Right lobe of liver (tissue), 6 donors: Measurements from ENCODE around the gene CCDC85C. TPM values are rescaled to one million over a fixed set of nuclear protein-coding genes. Genes with fewer than 3 reads are reported as not detected.

Experiments
- ATAC-seq, 4 donors: fragments of 200-7000 bp; cut with Tn5 transposase; one replicate each; pipeline ENCODE4 v1.9.1; 2020; ENCODE audit warnings: mild to moderate bottlenecking in 4 of 4, moderate library complexity in 4 of 4
- DNase-seq, 3 donors: peaks; one replicate each; pipeline ENCODE4 v3.0.0-alpha.2; 2020
- H3K27ac ChIP-seq, 3 donors: fragments of 200-600 bp; one replicate each; pipeline ENCODE4 v1.8.0; 2022
- H3K27me3 ChIP-seq, 2 donors: fragments of 200-600 bp; one replicate each; pipeline ENCODE4 v1.8.0; 2022
- H3K36me3 ChIP-seq, 4 donors: fragments of 200-600 bp; sonication (generic) in 1 of 4; one replicate each; pipeline versions ENCODE4 v1.5.1 to v1.8.0; 2017 to 2022; ENCODE audit warnings: control low read depth in 1 of 4
- H3K4me1 ChIP-seq, 4 donors: fragments of 200-600 bp; sonication (generic) in 1 of 4; one replicate each; pipeline versions ENCODE4 v1.5.1 to v1.8.0; 2017 to 2022; ENCODE audit warnings: control low read depth in 1 of 4
- H3K4me3 ChIP-seq, 3 donors: fragments of 200-600 bp; one replicate each; pipeline ENCODE4 v1.8.0; 2022
- H3K9me3 ChIP-seq, 4 donors: fragments of 200-600 bp; sonication (generic) in 1 of 4; one replicate each; pipeline versions ENCODE4 v1.5.1 to v1.8.0; 2017 to 2022; ENCODE audit warnings: control low read depth in 1 of 4
- POLR2A ChIP-seq: fragments of 450-650 bp; IDR thresholded peaks from one replicate; pipeline ENCODE4 v1.6.1; 2017; ENCODE audit warnings: antibody characterized with exemption, mild to moderate bottlenecking
- WGBS: methylation state at CpG from one replicate; pipeline ENCODE4 v1.1.6; 2018; ENCODE audit warnings: low coverage, low lambda C conversion rate; ENCODE audit not compliant: insufficient coverage; ENCODE audit errors: missing lambda C conversion rate; 5-methylcytosine and 5-hydroxymethylcytosine counted together
- intact Hi-C, 2 donors: fragments of 100-400 bp; cut with DNase I; formaldehyde crosslinking; loops; one replicate each; pipeline versions ENCODE4 v1.11.2 to v1.14.1; 2022
- total RNA-seq, 6 experiments: library from RNA; depleted of rRNA in 2 of 6; stranded (reverse); fragments of >200 nt in 2 of 6; fragmentation: NEBNext Ultra II Directional in 3 of 6; extraction: Animal tissue kit (Norgen Biotek cat#: 25700) in 3 of 6; gene quantifications; one replicate each; pipeline versions ENCODE4 v1.1.0 to v1.2.4, GENCODE V29; 2016 to 2023
- TF ChIP-seq, protein P1 (sequence below), 4 donors: fragments of 200-600 bp in 3 of 4; fragments of 450-650 bp in 1 of 4; IDR thresholded peaks; one replicate each; pipeline versions ENCODE4 v1.5.1 to v1.8.0; 2016 to 2022; ENCODE audit warnings: antibody characterized with exemption in 4 of 4, mild to moderate bottlenecking in 2 of 4
- donor health status: DM: no; HTN: yes; CAD: no.
- donor health status: DM: no; HTN: no; CAD: no.
- donor health status: DM: no; HTN: no; CAD: no.
- donor health status: DM: no; HTN: yes; CAD: no.
- donor health status: DM: no; HTN: yes; CAD: no.

The CCDC85C gene
- total RNA-seq, 6 experiments from 2014 or later = 13.6 to 32.8 (median 21.8) TPM

DNA sequence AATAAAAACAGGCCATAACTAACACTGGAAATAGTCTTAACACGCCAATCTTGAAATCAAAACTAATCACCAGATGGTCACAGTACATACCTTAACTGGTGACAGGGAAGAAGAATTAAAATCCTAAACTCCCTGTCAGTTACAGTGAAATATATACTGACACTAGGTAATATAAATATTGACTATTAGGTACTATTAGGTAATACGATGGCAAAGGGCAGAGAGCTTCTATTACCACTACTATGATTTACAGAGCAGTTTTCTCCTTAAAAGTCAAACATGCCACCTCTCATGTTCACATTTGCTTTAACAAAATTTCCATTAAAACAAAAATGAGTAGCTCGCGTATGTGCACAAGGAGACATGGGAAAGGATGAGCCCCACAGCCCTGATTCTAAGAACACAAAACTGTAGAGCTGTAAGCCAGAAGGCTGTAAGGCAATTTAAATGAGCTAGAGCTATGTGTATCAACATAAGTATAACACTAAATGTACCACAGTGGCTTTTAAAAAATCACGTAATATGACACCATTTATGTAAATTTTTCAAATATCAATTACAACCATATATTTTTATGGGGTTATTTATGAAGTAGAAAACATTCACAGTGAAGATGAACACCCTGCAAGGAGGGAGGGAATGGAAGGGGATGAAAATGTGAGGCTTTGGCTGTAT is 142.5 kb downstream of the CCDC85C start:
- peaks cover 0 to 45% (median 14%) of the 10 kb centered on the region in 4 donors for H3K36me3 ChIP-seq
- H3K9me3 ChIP-seq = no peaks in the 10 kb centered on the region
- peaks cover 0 to 11% (median 5%) of the 10 kb centered on the region in 4 donors for H3K4me1 ChIP-seq
- DNase-seq (no peak), ATAC-seq (peak; percentile 42 to 87 (median 68))
- H3K4me3 ChIP-seq = no peak overlapping the region
- H3K27me3 ChIP-seq = no peaks in the 10 kb centered on the region
- intact Hi-C loops = no loop called here
- 65% methylated on average over 5 of the region's 5 CpGs for WGBS
- TF ChIP-seq, protein P1, sequence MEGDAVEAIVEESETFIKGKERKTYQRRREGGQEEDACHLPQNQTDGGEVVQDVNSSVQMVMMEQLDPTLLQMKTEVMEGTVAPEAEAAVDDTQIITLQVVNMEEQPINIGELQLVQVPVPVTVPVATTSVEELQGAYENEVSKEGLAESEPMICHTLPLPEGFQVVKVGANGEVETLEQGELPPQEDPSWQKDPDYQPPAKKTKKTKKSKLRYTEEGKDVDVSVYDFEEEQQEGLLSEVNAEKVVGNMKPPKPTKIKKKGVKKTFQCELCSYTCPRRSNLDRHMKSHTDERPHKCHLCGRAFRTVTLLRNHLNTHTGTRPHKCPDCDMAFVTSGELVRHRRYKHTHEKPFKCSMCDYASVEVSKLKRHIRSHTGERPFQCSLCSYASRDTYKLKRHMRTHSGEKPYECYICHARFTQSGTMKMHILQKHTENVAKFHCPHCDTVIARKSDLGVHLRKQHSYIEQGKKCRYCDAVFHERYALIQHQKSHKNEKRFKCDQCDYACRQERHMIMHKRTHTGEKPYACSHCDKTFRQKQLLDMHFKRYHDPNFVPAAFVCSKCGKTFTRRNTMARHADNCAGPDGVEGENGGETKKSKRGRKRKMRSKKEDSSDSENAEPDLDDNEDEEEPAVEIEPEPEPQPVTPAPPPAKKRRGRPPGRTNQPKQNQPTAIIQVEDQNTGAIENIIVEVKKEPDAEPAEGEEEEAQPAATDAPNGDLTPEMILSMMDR (IDR thresholded peaks at IDR 0.05) = no peak
- no peak for TF ChIP-seq POLR2A
- H3K27ac ChIP-seq = no peak overlapping the region

DNA sequence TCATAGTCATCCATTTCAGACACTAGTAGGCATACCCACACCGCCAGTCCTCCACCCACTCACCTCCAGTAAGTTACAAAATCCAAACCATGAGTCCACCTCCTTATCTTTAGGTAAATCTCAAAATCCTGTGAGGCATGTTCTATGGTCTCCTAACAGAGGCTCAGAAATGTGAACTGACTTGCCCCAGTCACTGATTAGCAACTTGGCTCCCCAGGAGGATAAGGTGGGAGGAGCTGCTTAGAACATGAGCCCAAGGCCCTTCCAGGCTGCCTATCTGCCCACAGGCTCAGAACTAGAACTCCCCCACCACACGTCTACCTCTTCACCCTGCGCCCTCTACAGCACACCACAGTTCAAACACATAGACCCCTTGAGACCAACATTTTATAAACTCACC is 143.2 kb downstream of the CCDC85C start:
- 66% methylated on average over 3 of the region's 3 CpGs for WGBS
- H3K36me3 ChIP-seq = peaks cover 0 to 49% (median 15%) of the 10 kb centered on the region in 4 donors
- ATAC-seq = peak in 3 of 4 donors; percentile 11 to 76 (median 25)

DNA sequence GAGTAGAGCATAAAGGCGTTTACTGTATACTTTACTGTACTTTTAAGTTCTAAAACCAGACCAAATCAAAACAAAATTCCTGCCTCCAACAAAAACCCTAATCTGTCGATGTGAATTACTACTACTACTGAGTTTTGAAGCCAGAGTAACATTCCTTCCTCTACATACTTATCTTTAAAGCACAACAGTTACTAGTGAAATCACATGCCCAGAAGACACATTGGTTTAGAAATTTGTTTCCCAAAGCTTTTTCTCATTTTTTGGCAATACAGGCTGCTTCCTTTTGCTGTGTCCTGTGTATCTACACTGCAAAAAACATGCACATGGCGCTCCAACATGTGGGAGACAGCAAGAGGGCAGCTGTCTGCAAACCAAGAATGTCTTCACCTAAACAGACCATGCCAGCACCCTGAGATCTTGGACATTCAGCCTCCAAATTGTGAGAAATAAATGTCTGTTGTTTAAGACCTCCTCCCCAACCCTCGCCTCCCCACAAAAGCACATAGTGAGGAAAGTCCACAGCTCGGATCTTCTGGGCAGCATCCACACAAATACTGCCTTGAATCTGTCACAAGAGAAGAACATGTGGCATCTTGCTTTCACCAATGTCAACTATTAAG is 144.4 kb downstream of the CCDC85C start:
- no peak for DNase-seq
- no peak for ATAC-seq
- intact Hi-C loops = no loop called here

More for the DNA sequence above, 143.2 kb downstream of the CCDC85C start:
- intact Hi-C loops = no loop called here
- H3K9me3 ChIP-seq = no peaks in the 10 kb centered on the region
- H3K27me3 ChIP-seq = no peaks in the 10 kb centered on the region
- no peak overlapping the region for H3K27ac ChIP-seq
- no peak for TF ChIP-seq POLR2A
- TF ChIP-seq, protein P1 (IDR thresholded peaks at IDR 0.05) = no peak
- H3K4me3 ChIP-seq = no peak overlapping the region
- peaks cover 0 to 11% (median 5%) of the 10 kb centered on the region in 4 donors for H3K4me1 ChIP-seq
- DNase-seq = no peak

DNA sequence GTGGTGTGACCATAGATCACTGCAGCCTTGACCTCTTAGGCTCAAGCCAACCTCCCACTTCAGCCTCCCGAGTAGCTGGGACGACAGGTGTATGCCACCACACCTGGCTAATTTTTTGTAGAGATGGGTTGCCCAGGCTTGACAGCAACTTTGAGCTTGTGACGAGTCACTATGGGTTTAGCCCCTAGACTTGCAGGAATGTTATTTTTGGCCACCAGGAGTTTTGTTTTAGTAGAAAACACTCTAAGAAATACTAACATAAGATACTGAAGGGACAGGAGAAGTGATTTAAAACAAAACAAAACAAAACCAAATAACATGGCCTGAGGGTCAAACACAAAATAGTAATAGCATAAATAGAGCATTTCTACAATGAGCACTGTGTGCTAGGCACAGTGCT is 149.8 kb downstream of the CCDC85C start:
- Histone ChIP-seq H3K36me3 (peaks cover 0 to 52% (median 14%) of the 10 kb centered on the region in 4 donors), H3K27ac (no peak overlapping the region), H3K27me3 (no peaks in the 10 kb centered on the region), H3K9me3 (no peaks in the 10 kb centered on the region), H3K4me3 (no peak overlapping the region), H3K4me1 (no peaks in the 10 kb centered on the region)
- no peak for DNase-seq
- no peak for ATAC-seq
- intact Hi-C loops = no loop called here
- TF ChIP-seq POLR2A = no peak
- TF ChIP-seq, protein P1 (IDR thresholded peaks at IDR 0.05) = no peak
- WGBS = 79% methylated on average over 3 of the region's 3 CpGs

More for the DNA sequence above, 144.4 kb downstream of the CCDC85C start:
- Histone ChIP-seq H3K36me3 (peaks cover 0 to 43% (median 14%) of the 10 kb centered on the region in 4 donors), H3K27ac (no peak overlapping the region), H3K9me3 (no peaks in the 10 kb centered on the region), H3K4me3 (no peak overlapping the region), H3K27me3 (no peaks in the 10 kb centered on the region), H3K4me1 (peaks cover 0 to 11% (median 5%) of the 10 kb centered on the region in 4 donors)
- TF ChIP-seq, protein P1 (IDR thresholded peaks at IDR 0.05) = no peak
- TF ChIP-seq POLR2A = no peak
- WGBS = 78% methylated on average over 5 of the region's 5 CpGs
